Measurements from ENCODE around the gene UGT1A6.

Gene UGT1A6

DNA sequence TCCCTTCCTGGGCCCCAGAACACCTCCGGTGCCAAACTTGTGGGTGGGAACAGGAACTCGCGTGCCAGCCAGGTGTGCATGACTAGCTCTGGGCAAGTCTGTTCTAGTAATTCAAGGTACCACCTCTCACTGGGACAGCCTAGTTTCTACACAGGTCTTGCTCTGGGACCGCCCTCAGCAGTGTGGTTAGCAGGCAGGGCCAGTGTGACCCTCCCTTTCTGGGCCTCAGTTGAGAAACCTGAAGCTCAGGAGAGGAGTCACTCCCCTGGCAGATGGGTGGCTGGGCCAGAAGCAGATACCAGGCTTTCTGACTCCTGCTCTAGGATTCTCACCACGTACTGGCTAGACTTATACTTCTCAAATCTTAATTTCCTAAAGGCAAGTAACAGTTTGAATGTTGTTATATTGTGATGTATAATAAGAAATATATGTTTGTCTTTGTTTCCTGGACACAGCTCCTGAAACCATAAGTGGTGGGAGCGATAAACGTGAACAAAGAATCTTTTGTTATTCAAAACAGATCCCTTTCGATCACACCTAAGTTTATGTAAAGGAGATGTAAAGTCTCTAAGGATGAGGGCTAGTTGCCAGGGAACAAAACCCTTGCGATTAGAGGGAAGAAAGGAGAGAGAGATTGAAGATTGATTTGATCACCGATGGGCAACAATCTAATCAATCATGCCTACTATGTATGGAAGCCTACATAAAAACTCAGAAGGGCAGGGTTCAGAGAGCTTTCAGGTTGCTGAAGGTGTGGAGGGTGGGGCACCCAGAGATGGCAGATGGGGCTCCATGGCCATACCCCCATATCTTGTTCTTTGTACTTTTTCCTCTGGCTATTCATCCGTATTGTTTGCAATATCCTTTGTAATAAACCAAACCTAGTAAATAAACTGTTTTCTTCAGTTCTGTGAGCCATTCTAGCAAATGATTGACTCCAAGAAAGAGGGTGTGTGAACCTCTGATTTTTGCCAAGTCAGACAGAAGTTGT, 952 bp upstream of the UGT1A6 start:
- TF ChIP-seq POLR2AphosphoS5 (IDR thresholded peaks at IDR 0.05; ENCODE audit: low read depth) (no peak), GABPA (IDR thresholded peaks at IDR 0.05; ENCODE audit: low read depth) (no peak), SPI1 (IDR thresholded peaks at IDR 0.05; ENCODE audit: borderline replicate concordance, low read depth) (no peak)
- TF ChIP-seq, protein P1, sequence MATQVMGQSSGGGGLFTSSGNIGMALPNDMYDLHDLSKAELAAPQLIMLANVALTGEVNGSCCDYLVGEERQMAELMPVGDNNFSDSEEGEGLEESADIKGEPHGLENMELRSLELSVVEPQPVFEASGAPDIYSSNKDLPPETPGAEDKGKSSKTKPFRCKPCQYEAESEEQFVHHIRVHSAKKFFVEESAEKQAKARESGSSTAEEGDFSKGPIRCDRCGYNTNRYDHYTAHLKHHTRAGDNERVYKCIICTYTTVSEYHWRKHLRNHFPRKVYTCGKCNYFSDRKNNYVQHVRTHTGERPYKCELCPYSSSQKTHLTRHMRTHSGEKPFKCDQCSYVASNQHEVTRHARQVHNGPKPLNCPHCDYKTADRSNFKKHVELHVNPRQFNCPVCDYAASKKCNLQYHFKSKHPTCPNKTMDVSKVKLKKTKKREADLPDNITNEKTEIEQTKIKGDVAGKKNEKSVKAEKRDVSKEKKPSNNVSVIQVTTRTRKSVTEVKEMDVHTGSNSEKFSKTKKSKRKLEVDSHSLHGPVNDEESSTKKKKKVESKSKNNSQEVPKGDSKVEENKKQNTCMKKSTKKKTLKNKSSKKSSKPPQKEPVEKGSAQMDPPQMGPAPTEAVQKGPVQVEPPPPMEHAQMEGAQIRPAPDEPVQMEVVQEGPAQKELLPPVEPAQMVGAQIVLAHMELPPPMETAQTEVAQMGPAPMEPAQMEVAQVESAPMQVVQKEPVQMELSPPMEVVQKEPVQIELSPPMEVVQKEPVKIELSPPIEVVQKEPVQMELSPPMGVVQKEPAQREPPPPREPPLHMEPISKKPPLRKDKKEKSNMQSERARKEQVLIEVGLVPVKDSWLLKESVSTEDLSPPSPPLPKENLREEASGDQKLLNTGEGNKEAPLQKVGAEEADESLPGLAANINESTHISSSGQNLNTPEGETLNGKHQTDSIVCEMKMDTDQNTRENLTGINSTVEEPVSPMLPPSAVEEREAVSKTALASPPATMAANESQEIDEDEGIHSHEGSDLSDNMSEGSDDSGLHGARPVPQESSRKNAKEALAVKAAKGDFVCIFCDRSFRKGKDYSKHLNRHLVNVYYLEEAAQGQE (IDR thresholded peaks at IDR 0.05; ENCODE audit: insufficient replicate concordance, low read depth): no peak
- TF ChIP-seq, protein P2, sequence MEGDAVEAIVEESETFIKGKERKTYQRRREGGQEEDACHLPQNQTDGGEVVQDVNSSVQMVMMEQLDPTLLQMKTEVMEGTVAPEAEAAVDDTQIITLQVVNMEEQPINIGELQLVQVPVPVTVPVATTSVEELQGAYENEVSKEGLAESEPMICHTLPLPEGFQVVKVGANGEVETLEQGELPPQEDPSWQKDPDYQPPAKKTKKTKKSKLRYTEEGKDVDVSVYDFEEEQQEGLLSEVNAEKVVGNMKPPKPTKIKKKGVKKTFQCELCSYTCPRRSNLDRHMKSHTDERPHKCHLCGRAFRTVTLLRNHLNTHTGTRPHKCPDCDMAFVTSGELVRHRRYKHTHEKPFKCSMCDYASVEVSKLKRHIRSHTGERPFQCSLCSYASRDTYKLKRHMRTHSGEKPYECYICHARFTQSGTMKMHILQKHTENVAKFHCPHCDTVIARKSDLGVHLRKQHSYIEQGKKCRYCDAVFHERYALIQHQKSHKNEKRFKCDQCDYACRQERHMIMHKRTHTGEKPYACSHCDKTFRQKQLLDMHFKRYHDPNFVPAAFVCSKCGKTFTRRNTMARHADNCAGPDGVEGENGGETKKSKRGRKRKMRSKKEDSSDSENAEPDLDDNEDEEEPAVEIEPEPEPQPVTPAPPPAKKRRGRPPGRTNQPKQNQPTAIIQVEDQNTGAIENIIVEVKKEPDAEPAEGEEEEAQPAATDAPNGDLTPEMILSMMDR (IDR thresholded peaks at IDR 0.05; ENCODE audit: insufficient read depth, low read length): no peak
- Histone ChIP-seq H3K27ac (replicated peaks) (no peak overlapping the region), H3K4me3 (replicated peaks; ENCODE audit: insufficient read depth, low read length) (no peak overlapping the region), H3K27me3 (ENCODE audit: insufficient read depth, poor library complexity, severe bottlenecking) (no peaks in the 10 kb centered on the region)
- no peak for DNase-seq (ENCODE audit: low read depth in 1 of 2, low spot score in 1 of 2)

DNA sequence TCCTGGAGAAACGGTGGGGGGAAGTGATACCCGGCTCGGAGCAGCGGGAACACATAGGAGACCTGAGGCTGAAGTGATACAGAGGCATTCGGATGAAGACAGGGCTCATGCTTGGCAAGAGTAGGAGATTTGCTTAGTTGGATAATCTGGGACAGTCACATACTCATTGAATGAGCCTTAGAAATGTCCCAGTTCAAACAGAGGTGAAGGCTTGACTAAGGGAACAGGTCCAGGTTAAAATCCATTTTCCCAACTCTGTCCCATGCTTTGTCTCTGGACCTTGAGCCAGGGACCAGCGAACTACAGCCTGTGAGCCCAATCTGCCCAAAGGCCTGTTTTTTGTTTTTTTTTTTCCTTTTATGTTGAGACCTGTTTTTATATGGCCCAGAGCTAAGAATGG, 1.3 kb downstream of the UGT1A6 start:
- H3K27ac ChIP-seq (replicated peaks): no peak overlapping the region
- no peak overlapping the region for H3K4me3 ChIP-seq (replicated peaks; ENCODE audit: insufficient read depth, low read length)
- TF ChIP-seq, protein P1 (IDR thresholded peaks at IDR 0.05; ENCODE audit: insufficient replicate concordance, low read depth): no peak
- TF ChIP-seq POLR2AphosphoS5 (IDR thresholded peaks at IDR 0.05; ENCODE audit: low read depth) (no peak), GABPA (IDR thresholded peaks at IDR 0.05; ENCODE audit: low read depth) (no peak), SPI1 (IDR thresholded peaks at IDR 0.05; ENCODE audit: borderline replicate concordance, low read depth) (no peak)
- TF ChIP-seq, protein P2 (IDR thresholded peaks at IDR 0.05; ENCODE audit: insufficient read depth, low read length): no peak
- no peak for DNase-seq (ENCODE audit: low read depth in 1 of 2, low spot score in 1 of 2)
- no peaks in the 10 kb centered on the region for H3K27me3 ChIP-seq (ENCODE audit: insufficient read depth, poor library complexity, severe bottlenecking)

DNA sequence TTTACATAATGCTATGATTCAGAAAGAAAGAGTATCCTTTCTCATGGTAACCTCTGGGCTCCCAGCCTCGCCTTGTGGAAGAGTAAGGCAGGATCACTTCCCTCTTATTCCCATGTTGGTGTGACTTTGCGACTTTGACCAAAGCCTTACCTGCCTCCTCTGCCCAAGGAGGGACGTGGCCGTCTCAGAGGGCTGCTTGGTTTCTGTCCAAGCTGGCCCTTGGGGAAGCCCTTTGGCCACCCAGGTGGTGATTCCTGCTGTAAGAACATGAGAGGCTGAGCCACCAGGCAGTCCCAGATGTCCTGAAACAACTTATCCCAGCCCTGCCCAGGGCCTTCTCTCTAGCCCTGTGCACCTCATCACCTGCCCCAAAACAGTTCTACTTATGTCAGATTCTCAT, 6.0 kb downstream of the UGT1A6 start:
- Histone ChIP-seq H3K27ac (replicated peaks) (no peak overlapping the region), H3K27me3 (ENCODE audit: insufficient read depth, poor library complexity, severe bottlenecking) (no peaks in the 10 kb centered on the region), H3K4me3 (replicated peaks; ENCODE audit: insufficient read depth, low read length) (no peak overlapping the region)
- no peak for TF ChIP-seq SPI1 (IDR thresholded peaks at IDR 0.05; ENCODE audit: borderline replicate concordance, low read depth)
- TF ChIP-seq, protein P1 (IDR thresholded peaks at IDR 0.05; ENCODE audit: insufficient replicate concordance, low read depth): no peak
- DNase-seq (ENCODE audit: low read depth in 1 of 2, low spot score in 1 of 2): no peak
